A673 (cell line): ENCODE data around the gene ZNF124. TPM values are rescaled to one million over a fixed set of nuclear protein-coding genes. Genes with fewer than 3 reads are reported as not detected.

Experiments used
- BruUV-seq: library from RNA; stranded (reverse); fragments of 400-500 nt; replicated peaks from 2 replicates; lab custom pipeline; 2021; lab: Mats Ljungman, UMichigan
- CTCF ChIA-PET: fragments of 300-600 bp; sonication (Branson Sonifier 250); formaldehyde crosslinking; loops from one replicate; lab custom pipeline; 2022; ENCODE audit warnings: antibody characterized with exemption; lab: Charles Lee
- POLR2A ChIA-PET: fragments of 300-600 bp; sonication (Branson Sonifier 250); formaldehyde crosslinking; loops from one replicate; lab custom pipeline; 2022; ENCODE audit warnings: antibody characterized with exemption; ENCODE audit not compliant: low non-redundant PET; lab: Charles Lee
- DNase-seq: peaks from one replicate; pipeline ENCODE4 v3.0.0-alpha.2; 2015; ENCODE audit warnings: low spot score
- H3K27ac ChIP-seq: fragments of 200-600 bp; sonication (generic); 2 replicates; pipeline ENCODE4 v1.5.1; 2016; ENCODE audit warnings: mixed run types, low read depth, mild to moderate bottlenecking, mixed read lengths, antibody characterized with exemption, low read length; ENCODE audit not compliant: poor library complexity, severe bottlenecking
- H3K27me3 ChIP-seq: fragments of 200-600 bp; sonication (generic); replicated peaks from 2 replicates; pipeline ENCODE4 v1.6.1; 2017; ENCODE audit warnings: mixed run types, low read depth, mild to moderate bottlenecking, mixed read lengths, antibody characterized with exemption, low read length; ENCODE audit not compliant: insufficient read depth, poor library complexity
- H3K36me3 ChIP-seq: fragments of 200-600 bp; sonication (generic); 2 replicates; pipeline ENCODE4 v1.6.1; 2016; ENCODE audit warnings: mixed run types, mild to moderate bottlenecking, mixed read lengths, antibody characterized with exemption, low read length; ENCODE audit not compliant: insufficient read depth, poor library complexity, severe bottlenecking
- H3K4me1 ChIP-seq: fragments of 200-600 bp; sonication (generic); 2 replicates; pipeline ENCODE4 v1.6.1; 2017; ENCODE audit warnings: mixed run types, mild to moderate bottlenecking, mixed read lengths, antibody characterized with exemption, low read length; ENCODE audit not compliant: insufficient read depth, poor library complexity, severe bottlenecking
- H3K4me3 ChIP-seq: fragments of 200-600 bp; sonication (generic); 2 replicates; pipeline ENCODE4 v1.5.1; 2016; ENCODE audit warnings: low read depth, mixed run types, mild to moderate bottlenecking, mixed read lengths, low read length; ENCODE audit not compliant: poor library complexity, severe bottlenecking
- H3K9me3 ChIP-seq: fragments of 200-600 bp; sonication (generic); 2 replicates; pipeline ENCODE4 v1.6.1; 2016; ENCODE audit warnings: mixed run types, low read depth, mild to moderate bottlenecking, mixed read lengths, antibody characterized with exemption, low read length; ENCODE audit not compliant: poor library complexity, severe bottlenecking
- CTCF ChIP-seq: fragments of 300-800, 200-600 bp; sonication (generic); conservative IDR thresholded peaks from 2 replicates; pipeline ENCODE4 v1.5.1; 2017; ENCODE audit warnings: low read depth, mild to moderate bottlenecking, antibody characterized with exemption, low read length, moderate library complexity, mixed read lengths
- EZH2 ChIP-seq: fragments of 200-600 bp; sonication (generic); IDR thresholded peaks from 2 replicates; pipeline ENCODE4 v1.6.1; 2017; ENCODE audit warnings: borderline replicate concordance, low read depth, mild to moderate bottlenecking, mixed read lengths, antibody characterized with exemption, low read length; ENCODE audit not compliant: poor library complexity, severe bottlenecking
- intact Hi-C: fragments of 100-400 bp; cut with micrococcal nuclease; formaldehyde crosslinking; loops from one replicate; pipeline ENCODE4 v1.10.0; 2022; ENCODE audit not compliant: unreplicated experiment
- total RNA-seq: library from RNA; stranded (reverse); gene quantifications from 2 replicates; pipeline ENCODE4 v1.2.3, GENCODE V29; 2021

The ZNF124 gene
- total RNA-seq, 1 experiment from 2014 or later = 34.7 TPM

GRCh38 chr1:247111259-247111699 is 60.5 kb downstream of the ZNF124 start:
- POLR2A ChIA-PET = no interaction called here
- TF ChIP-seq CTCF (no peak), EZH2 (no peak)
- no peaks in the 10 kb centered on the region for H3K4me1 ChIP-seq
- H3K27ac ChIP-seq = no peak overlapping the region
- H3K9me3 ChIP-seq = no peaks in the 10 kb centered on the region
- H3K27me3 ChIP-seq = peaks cover 36% of the 10 kb centered on the region
- H3K36me3 ChIP-seq = no peaks in the 10 kb centered on the region
- no peak for DNase-seq
- intact Hi-C loops = no loop called here
- BruUV-seq = no TSS peak
- peak overlapping the region; percentile 55 for H3K4me3 ChIP-seq
- CTCF ChIA-PET = no interaction called here

DNA sequence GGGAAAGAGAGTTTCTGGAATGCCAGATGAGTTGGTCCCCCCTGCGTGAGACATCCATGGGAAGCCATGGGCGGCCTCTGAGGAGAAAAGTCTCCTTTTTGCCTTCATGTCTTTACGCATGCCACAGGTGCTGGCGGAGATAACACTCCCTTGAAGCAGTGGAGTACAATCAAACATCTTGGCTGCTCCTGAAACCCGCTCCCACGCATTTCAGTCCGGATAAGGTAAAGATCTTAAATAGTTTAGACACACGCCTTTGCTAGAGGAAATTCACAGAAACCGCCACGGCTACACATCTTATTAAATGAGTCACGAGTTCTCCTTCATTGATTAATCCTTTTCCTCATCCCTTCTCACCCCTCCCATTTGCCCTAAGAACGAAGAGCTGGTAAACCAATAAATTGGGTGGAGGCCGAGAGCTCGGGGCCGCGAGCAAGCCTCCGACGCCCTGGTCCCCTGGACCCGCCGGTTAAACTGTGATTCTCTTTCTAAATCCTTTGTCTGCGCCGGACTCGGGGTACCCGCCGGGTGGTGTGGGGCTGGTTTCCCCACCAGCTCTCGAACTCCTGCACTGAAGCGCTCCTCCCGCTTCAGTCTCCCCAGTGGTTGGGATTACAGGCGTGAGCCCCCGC is 61.1 kb downstream of the ZNF124 start:
- ChIA-PET POLR2A (no interaction called here), CTCF (no interaction called here)
- intact Hi-C loops = no loop called here
- BruUV-seq = no TSS peak
- no peaks in the 10 kb centered on the region for H3K36me3 ChIP-seq
- H3K27ac ChIP-seq = no peak overlapping the region
- H3K9me3 ChIP-seq = no peaks in the 10 kb centered on the region
- DNase-seq = no peak
- peaks cover 36% of the 10 kb centered on the region for H3K27me3 ChIP-seq
- H3K4me1 ChIP-seq = no peaks in the 10 kb centered on the region
- TF ChIP-seq EZH2 (no peak), CTCF (no peak)
- H3K4me3 ChIP-seq = peak overlapping the region; percentile 55

DNA sequence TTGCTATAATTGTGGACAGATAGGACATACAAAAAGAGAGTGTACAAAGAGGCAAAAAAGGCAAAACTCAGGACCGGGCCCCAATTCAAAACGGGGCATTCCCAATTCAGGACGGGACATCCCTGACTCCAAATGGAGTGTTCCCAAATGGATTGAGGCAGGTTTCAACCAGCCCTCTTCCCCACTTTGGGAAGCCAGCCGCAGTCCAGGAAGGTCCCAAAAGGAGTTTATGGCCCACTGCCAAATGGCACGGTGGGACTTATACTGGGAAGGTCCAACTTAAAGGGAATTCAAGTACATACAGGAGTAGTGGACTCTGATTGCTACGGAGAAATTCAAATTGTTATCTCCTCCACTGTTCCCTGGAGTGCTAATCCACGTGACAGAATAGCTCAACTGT is 64.1 kb downstream of the ZNF124 start:
- POLR2A ChIA-PET = no interaction called here

More for the DNA sequence above, 64.1 kb downstream of the ZNF124 start:
- no peak for TF ChIP-seq EZH2
- no peak for TF ChIP-seq CTCF
- H3K9me3 ChIP-seq = peaks cover 5% of the 10 kb centered on the region
- no TSS peak for BruUV-seq
- H3K4me1 ChIP-seq = no peaks in the 10 kb centered on the region
- no peak for DNase-seq
- CTCF ChIA-PET = no interaction called here
- H3K36me3 ChIP-seq = no peaks in the 10 kb centered on the region
- no peak overlapping the region for H3K4me3 ChIP-seq
- peaks cover 31% of the 10 kb centered on the region for H3K27me3 ChIP-seq
- intact Hi-C loops = no loop called here
- H3K27ac ChIP-seq = no peak overlapping the region
